ENCODE measurements around the gene EVPL.

DNA sequence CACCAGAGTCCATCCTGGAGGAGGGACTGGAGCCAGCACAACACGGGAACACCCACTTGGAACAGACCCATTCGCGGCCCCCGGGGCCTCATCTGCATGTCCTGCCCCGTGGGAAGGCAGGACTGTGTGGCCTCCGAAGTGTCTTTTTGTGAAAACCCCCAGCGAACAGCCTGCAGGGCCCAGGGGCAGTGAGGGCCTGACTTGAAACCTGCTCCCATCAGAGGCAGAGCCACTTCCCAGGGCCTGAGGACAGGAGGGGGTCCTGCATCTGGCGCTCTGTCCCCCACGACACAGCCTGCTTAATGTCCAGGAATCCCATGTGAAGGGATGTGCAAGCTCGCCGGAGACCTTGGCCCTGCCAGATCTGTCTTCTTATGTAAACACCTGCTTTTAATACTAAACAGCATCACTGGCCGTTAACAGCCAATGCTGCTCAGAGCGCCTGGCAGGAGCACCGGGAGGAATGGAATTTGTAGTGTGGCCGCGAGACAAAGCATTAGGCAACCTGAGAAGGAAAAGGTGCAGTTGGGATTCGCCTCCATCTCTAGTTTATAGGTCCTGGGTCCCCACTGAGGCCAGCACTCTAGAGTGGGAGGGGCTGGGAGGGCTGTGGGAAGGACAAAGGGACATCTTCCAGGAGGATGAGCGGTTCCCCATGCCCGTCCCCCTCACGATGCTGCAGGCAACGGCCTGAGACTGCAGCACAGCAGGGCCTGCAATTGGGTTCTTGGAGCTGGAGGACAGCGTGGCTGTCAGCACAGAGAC lies 9.6 kb upstream of the EVPL start:
- TF ChIP-seq, protein P1, sequence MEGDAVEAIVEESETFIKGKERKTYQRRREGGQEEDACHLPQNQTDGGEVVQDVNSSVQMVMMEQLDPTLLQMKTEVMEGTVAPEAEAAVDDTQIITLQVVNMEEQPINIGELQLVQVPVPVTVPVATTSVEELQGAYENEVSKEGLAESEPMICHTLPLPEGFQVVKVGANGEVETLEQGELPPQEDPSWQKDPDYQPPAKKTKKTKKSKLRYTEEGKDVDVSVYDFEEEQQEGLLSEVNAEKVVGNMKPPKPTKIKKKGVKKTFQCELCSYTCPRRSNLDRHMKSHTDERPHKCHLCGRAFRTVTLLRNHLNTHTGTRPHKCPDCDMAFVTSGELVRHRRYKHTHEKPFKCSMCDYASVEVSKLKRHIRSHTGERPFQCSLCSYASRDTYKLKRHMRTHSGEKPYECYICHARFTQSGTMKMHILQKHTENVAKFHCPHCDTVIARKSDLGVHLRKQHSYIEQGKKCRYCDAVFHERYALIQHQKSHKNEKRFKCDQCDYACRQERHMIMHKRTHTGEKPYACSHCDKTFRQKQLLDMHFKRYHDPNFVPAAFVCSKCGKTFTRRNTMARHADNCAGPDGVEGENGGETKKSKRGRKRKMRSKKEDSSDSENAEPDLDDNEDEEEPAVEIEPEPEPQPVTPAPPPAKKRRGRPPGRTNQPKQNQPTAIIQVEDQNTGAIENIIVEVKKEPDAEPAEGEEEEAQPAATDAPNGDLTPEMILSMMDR (conservative IDR thresholded peaks at IDR 0.05) = no peak
- no peak for TF ChIP-seq ZFX (IDR thresholded peaks at IDR 0.05)

Measured in C4-2B (cell line).